K562 (cell line): ENCODE results near the gene RNGTT. TPM values are rescaled to one million over a fixed set of nuclear protein-coding genes. Genes with fewer than 3 reads are reported as not detected.

Source experiments
- ATAC-seq: fragments of 200-7000 bp; cut with Tn5 transposase; 3 replicates; pipeline ENCODE4 v1.9.1; 2020; ENCODE audit warnings: moderate library complexity
- BruUV-seq: library from RNA; stranded (reverse); fragments of 400-500 nt; replicated peaks from 2 replicates; lab custom pipeline; 2021; lab: Mats Ljungman, UMichigan
- CTCF ChIA-PET: fragments of 300-600 bp; formaldehyde crosslinking; extraction: SDS; loops from one replicate; lab custom pipeline; 2021; ENCODE audit warnings: low intra/inter-chr PET ratio; lab: Yijun Ruan, JAX
- POLR2A ChIA-PET: fragments of 300-600, 350-650 bp; sonication (Branson Sonifier 250); formaldehyde crosslinking; extraction: SDS; loops from one replicate; lab custom pipeline; 2021; ENCODE audit warnings: antibody characterized with exemption, inconsistent platforms; lab: Yijun Ruan, JAX
- DNase-seq, 4 experiments: peaks; one replicate each; pipeline versions ENCODE4 v3.0.0 to v3.0.0-alpha.2; 2011 to 2018; ENCODE audit warnings: low spot score in 3 of 4, mixed read lengths in 3 of 4; ENCODE audit errors: extremely low read depth in 1 of 4
- FAIRE-seq: peaks from 2 replicates; lab custom pipeline; 2011; peaks lifted over from hg19 to GRCh38; lab: Jason Lieb, UNC
- H2AFZ ChIP-seq: 2 replicates; pipeline ENCODE4 v1.6.0; 2011; ENCODE audit warnings: low read depth, low read length, control low read depth, inconsistent platforms
- H3K27ac ChIP-seq: fragments of 200-600 bp; 3 replicates; pipeline ENCODE4 v1.8.0; 2011; ENCODE audit warnings: low read depth, mild to moderate bottlenecking, control low read depth, inconsistent platforms, low read length, moderate library complexity, mixed read lengths; ENCODE audit errors: extremely low read depth
- H3K27me3 ChIP-seq, 2 experiments: fragments of 300-600 bp in 1 of 2; 2 replicates in 1 of 2; 3 replicates in 1 of 2; pipeline versions ENCODE4 v1.6.0 to v1.8.0; 2011; ENCODE audit warnings: inconsistent platforms in 2 of 2, low read length in 2 of 2, mild to moderate bottlenecking in 1 of 2, mixed read lengths in 1 of 2, moderate library complexity in 1 of 2; ENCODE audit not compliant: control insufficient read depth in 2 of 2, insufficient read depth in 2 of 2
- H3K36me3 ChIP-seq: fragments of 300-600 bp; 3 replicates; pipeline ENCODE4 v1.8.0; 2011; ENCODE audit warnings: mild to moderate bottlenecking, low read length, inconsistent platforms; ENCODE audit not compliant: control insufficient read depth, insufficient read depth
- H3K4me1 ChIP-seq, 2 experiments: fragments of 200-600 bp in 1 of 2; replicated peaks in 1 of 2; 2 replicates in 1 of 2; 3 replicates in 1 of 2; pipeline versions ENCODE4 v1.5.1 to v1.8.0; 2011; ENCODE audit warnings: inconsistent platforms in 2 of 2, low read length in 2 of 2, mild to moderate bottlenecking in 1 of 2, mixed read lengths in 1 of 2, moderate library complexity in 1 of 2; ENCODE audit not compliant: control insufficient read depth in 2 of 2, insufficient read depth in 2 of 2
- H3K4me2 ChIP-seq: 2 replicates; pipeline ENCODE4 v1.6.1; 2011; ENCODE audit warnings: low read length, control low read depth, inconsistent platforms, mixed read lengths; ENCODE audit not compliant: insufficient read depth
- H3K4me3 ChIP-seq: fragments of 200-600 bp; sonication (generic), shearing (Covaris generic); 2 replicates; pipeline ENCODE4 v1.5.1; 2016; ENCODE audit warnings: control low read depth, inconsistent platforms
- H3K79me2 ChIP-seq: fragments of 200-600 bp; 3 replicates; pipeline ENCODE4 v1.8.0; 2011; ENCODE audit warnings: low read length, inconsistent platforms; ENCODE audit not compliant: control insufficient read depth, insufficient read depth
- H3K9ac ChIP-seq, 2 experiments: 2 replicates each; pipeline versions ENCODE4 v1.6.0 to v1.6.1; 2011; ENCODE audit warnings: low read depth in 2 of 2, low read length in 2 of 2, control low read depth in 1 of 2, inconsistent platforms in 1 of 2, mild to moderate bottlenecking in 1 of 2, mixed read lengths in 1 of 2; ENCODE audit not compliant: insufficient read depth in 1 of 2
- H3K9me1 ChIP-seq: one replicate; pipeline ENCODE4 v1.6.0; 2011; ENCODE audit warnings: inconsistent platforms, mild to moderate bottlenecking, low read length, moderate library complexity; ENCODE audit not compliant: control insufficient read depth, insufficient read depth
- H3K9me3 ChIP-seq: replicated peaks from 2 replicates; pipeline ENCODE4 v1.5.1; 2011; ENCODE audit warnings: low read depth, low read length, inconsistent platforms; ENCODE audit not compliant: control insufficient read depth, insufficient read depth
- H4K20me1 ChIP-seq: replicated peaks from 2 replicates; pipeline ENCODE4 v1.6.1; 2011; ENCODE audit warnings: low read length, inconsistent platforms, mixed read lengths; ENCODE audit not compliant: control insufficient read depth, insufficient read depth
- ATF6 ChIP-seq: sonication (generic); formaldehyde crosslinking; IDR thresholded peaks from 2 replicates; pipeline ENCODE4 v1.4.0; 2020; ENCODE audit warnings: mild to moderate bottlenecking, missing genetic modification reagents
- CXXC5 ChIP-seq: fragments of 250-450 bp; sonication (Bioruptor Pico); IDR thresholded peaks from 2 replicates; pipeline ENCODE4 v1.8.0; 2022; ENCODE audit warnings: inconsistent platforms, mild to moderate bottlenecking, moderate library complexity
- E2F6 ChIP-seq, 2 experiments: IDR thresholded peaks; 2 replicates each; pipeline ENCODE4 v1.6.1; 2011; ENCODE audit warnings: borderline replicate concordance in 1 of 2, control low read depth in 1 of 2, low read depth in 1 of 2, low read length in 1 of 2, mild to moderate bottlenecking in 1 of 2, mixed read lengths in 1 of 2, moderate library complexity in 1 of 2; ENCODE audit not compliant: insufficient read depth in 1 of 2, insufficient read length in 1 of 2, poor library complexity in 1 of 2, severe bottlenecking in 1 of 2; ENCODE audit errors: extremely low read depth in 1 of 2
- GABPA ChIP-seq: fragments of 200-800 bp; sonication (Bioruptor generic); conservative IDR thresholded peaks from 2 replicates; pipeline ENCODE4 v1.6.1; 2016; ENCODE audit warnings: low read depth, missing genetic modification characterization, missing compliant biosample characterization
- HNRNPL ChIP-seq: fragments of 200-400 bp; formaldehyde crosslinking; IDR thresholded peaks from 2 replicates; pipeline ENCODE4 v1.6.1; 2017; ENCODE audit warnings: low read depth, mild to moderate bottlenecking, low read length
- KDM4B ChIP-seq, 2 experiments: fragments of 450-650 bp in 1 of 2; sonication (generic) in 1 of 2; IDR thresholded peaks; 2 replicates each; pipeline ENCODE4 v1.6.1; 2016 to 2017; ENCODE audit warnings: borderline replicate concordance in 2 of 2, antibody characterized with exemption in 1 of 2, low read depth in 1 of 2, mild to moderate bottlenecking in 1 of 2
- RFX5 ChIP-seq: IDR thresholded peaks from 2 replicates; pipeline ENCODE4 v1.6.1; 2011; ENCODE audit warnings: low read depth, mild to moderate bottlenecking, improper control_type of control experiment, low read length
- U2AF2 ChIP-seq: fragments of 200-400 bp; formaldehyde crosslinking; optimal IDR thresholded peaks from 2 replicates; pipeline ENCODE3; 2017; ENCODE audit warnings: low read depth, mild to moderate bottlenecking, low read length
- YBX1 ChIP-seq: fragments of 450-650 bp; IDR thresholded peaks from 2 replicates; pipeline ENCODE4 v1.7.1; 2016; ENCODE audit warnings: mild to moderate bottlenecking
- ZNF384 ChIP-seq: IDR thresholded peaks from 2 replicates; pipeline ENCODE4 v1.6.1; 2012; ENCODE audit warnings: low read depth, low read length, improper control_type of control experiment
- WGBS: fragments of 100-300 bp; shearing (Covaris generic); methylation state at CpG from one replicate; pipeline ENCODE4 v1.1.6; 2016; ENCODE audit warnings: low coverage, mixed read lengths; ENCODE audit not compliant: insufficient coverage; ENCODE audit errors: missing lambda C conversion rate; 5-methylcytosine and 5-hydroxymethylcytosine counted together
- in situ Hi-C: fragments of 300-500 bp; cut with MboI; formaldehyde crosslinking; loops from 4 replicates; pipeline ENCODE4 v1.15.0; 2018; ENCODE audit warnings: inconsistent platforms, mixed read lengths
- intact Hi-C: fragments of 100-400 bp; cut with micrococcal nuclease; formaldehyde crosslinking; loops from 2 replicates; pipeline ENCODE4 v1.14.2; 2022
- polyA plus RNA-seq, 8 experiments: library from polyadenylated mRNA; depleted of rRNA in 4 of 8; stranded (reverse) in 5 of 8; unstranded in 3 of 8; fragments of >200 nt; fragmentation: Nextera tagmentation in 2 of 8; fragmentation: Illumina TruSeq in 1 of 8; extraction: Ambion mirVana in 2 of 8; extraction: Trizol in 1 of 8; gene quantifications; 2 replicates each; pipeline versions ENCODE4 v1.2.1 to v1.2.3, GENCODE V29; 2011 to 2014; ENCODE audit warnings: inconsistent platforms in 1 of 8, missing spikeins in 1 of 8
- total RNA-seq, 7 experiments: library from RNA; depleted of rRNA in 6 of 7; stranded (reverse); fragments of >200 nt in 6 of 7; fragmentation: Illumina TruSeq in 2 of 7; extraction: Trizol in 2 of 7; gene quantifications; 2 replicates each; pipeline versions ENCODE4 v1.2.1 to v1.2.3, GENCODE V29; 2011 to 2021; ENCODE audit warnings: low replicate concordance in 1 of 7

RNGTT gene
- total and polyA plus RNA-seq, 9 of the 15 experiments (the other 6 are each of a cell fraction or from before 2014, with no cell fraction given): 6.1 to 31.7 (median 19.5) TPM

- ATAC-seq (no peak), FAIRE-seq (no peak), DNase-seq (no peak)
- H3K4me3 ChIP-seq: no peak overlapping the region
- H3K27ac ChIP-seq: no peak overlapping the region; the same call in 2 of the 3 replicates
- no peak overlapping the region for H3K9ac ChIP-seq
- WGBS: 79% methylated on average over 5 of the region's 5 CpGs
- in situ Hi-C loops (no loop called here), intact Hi-C loops (no loop called here)
- no peaks in the 10 kb centered on the region for H3K27me3 ChIP-seq
- CTCF ChIA-PET: no interaction called here
- H3K4me1 ChIP-seq: peaks cover 0 to 5% of the 10 kb centered on the region in 2 experiments; a peak in 1 of 5 replicates
- no peaks in the 10 kb centered on the region for H4K20me1 ChIP-seq
- H3K9me1 ChIP-seq: no peaks in the 10 kb centered on the region
- H3K4me2 ChIP-seq: no peak overlapping the region
- TF ChIP-seq CXXC5 (CRISPR knock-in tag) (no peak), KDM4B (IDR thresholded peaks at IDR 0.05; ENCODE audit: borderline replicate concordance in 2 of 2, low read depth in 1 of 2) (no peak), E2F6 (IDR thresholded peaks at IDR 0.05; ENCODE audit: borderline replicate concordance in 1 of 2, extremely low read depth in 1 of 2, insufficient read depth in 1 of 2, insufficient read length in 1 of 2, low read depth in 1 of 2, low read length in 1 of 2, poor library complexity in 1 of 2, severe bottlenecking in 1 of 2) (no peak), RFX5 (no peak), GABPA (tag) (no peak), HNRNPL (no peak), ATF6 (CRISPR knock-in tag) (no peak), U2AF2 (no peak), YBX1 (no peak), ZNF384 (no peak)
- H3K36me3 ChIP-seq: no peaks in the 10 kb centered on the region
- H3K79me2 ChIP-seq: no peaks in the 10 kb centered on the region
- POLR2A ChIA-PET: no interaction called here
- no TSS peak for BruUV-seq
- H3K9me3 ChIP-seq: no peaks in the 10 kb centered on the region
- no peak overlapping the region for H2AFZ ChIP-seq
These were observed 147.9 kb downstream of the RNGTT start for GRCh38 chr6:88815491-88815890.
